GM23338 (cell line): ENCODE results near the gene CMYA5.

Experiments used
- CREB1 ChIP-seq: fragments of 250-450 bp; sonication (Bioruptor Pico); IDR thresholded peaks from 2 replicates; pipeline ENCODE4 v1.5.0; 2020; ENCODE audit warnings: low read depth, mild to moderate bottlenecking, moderate library complexity
- CTCF ChIP-seq, 2 experiments: fragments of 200-600 bp in 1 of 2; sonication (generic) in 1 of 2; conservative IDR thresholded peaks; 2 replicates each; pipeline versions ENCODE4 v1.5.1 to v1.6.1; 2016 to 2017; ENCODE audit warnings: antibody characterized with exemption in 2 of 2, low read depth in 2 of 2, mild to moderate bottlenecking in 2 of 2, moderate library complexity in 1 of 2
- ETS1 ChIP-seq: IDR thresholded peaks from 2 replicates; pipeline ENCODE4 v1.6.1; 2016; ENCODE audit warnings: antibody characterized with exemption
- EZH2 ChIP-seq: fragments of 200-600 bp; sonication (generic); IDR thresholded peaks from one replicate; pipeline ENCODE4 v1.8.0; 2017; ENCODE audit warnings: antibody characterized with exemption, mild to moderate bottlenecking, low read depth; ENCODE audit not compliant: unreplicated experiment
- EZH2phosphoT487 ChIP-seq: fragments of 200-600 bp; sonication (generic); IDR thresholded peaks from one replicate; pipeline ENCODE4 v1.8.1; 2018; ENCODE audit warnings: antibody characterized with exemption; ENCODE audit not compliant: unreplicated experiment
- JUNB ChIP-seq: IDR thresholded peaks from one replicate; pipeline ENCODE4 v1.6.1; 2016; ENCODE audit warnings: antibody characterized with exemption; ENCODE audit not compliant: unreplicated experiment
- NANOG ChIP-seq: IDR thresholded peaks from 2 replicates; pipeline ENCODE4 v1.6.1; 2016; ENCODE audit warnings: antibody characterized with exemption, borderline replicate concordance
- POLR2AphosphoS5 ChIP-seq: IDR thresholded peaks from 2 replicates; pipeline ENCODE4 v1.6.1; 2016; ENCODE audit warnings: antibody characterized with exemption, low read depth
- REST ChIP-seq: IDR thresholded peaks from one replicate; pipeline ENCODE4 v1.6.1; 2018; ENCODE audit warnings: antibody characterized with exemption; ENCODE audit not compliant: unreplicated experiment
- STAT1 ChIP-seq: IDR thresholded peaks from one replicate; pipeline ENCODE4 v1.6.1; 2016; ENCODE audit warnings: antibody characterized with exemption; ENCODE audit not compliant: unreplicated experiment
- ZNF114 ChIP-seq: fragments of 250-450 bp; sonication (Bioruptor Pico); IDR thresholded peaks from 2 replicates; pipeline ENCODE4 v1.5.0; 2020; ENCODE audit warnings: mild to moderate bottlenecking, moderate library complexity
- ZNF331 ChIP-seq: fragments of 250-450 bp; sonication (Bioruptor Pico); IDR thresholded peaks from 2 replicates; pipeline ENCODE4 v1.5.0; 2020; ENCODE audit warnings: low read depth, mild to moderate bottlenecking, moderate library complexity
- ZNF462 ChIP-seq: fragments of 250-450 bp; sonication (Bioruptor Pico); IDR thresholded peaks from 2 replicates; pipeline ENCODE4 v1.5.0; 2020; ENCODE audit warnings: mild to moderate bottlenecking, moderate library complexity

- TF ChIP-seq ETS1 (no peak), CTCF (conservative IDR thresholded peaks at IDR 0.05; ENCODE audit: low read depth in 2 of 2) (no peak), CREB1 (CRISPR knock-in tag) (no peak), EZH2 (no peak), JUNB (no peak), REST (no peak), EZH2phosphoT487 (no peak), ZNF114 (no peak), POLR2AphosphoS5 (no peak), STAT1 (no peak), ZNF462 (CRISPR knock-in tag) (no peak), NANOG (no peak), ZNF331 (CRISPR knock-in tag) (no peak)
These were observed 83.0 kb downstream of the CMYA5 start for GRCh38 chr5:79772651-79773050.
